HepG2 (cell line): Measurements from ENCODE around the gene ZNF771. TPM values are rescaled to one million over a fixed set of nuclear protein-coding genes. Genes with fewer than 3 reads are reported as not detected.

Experiments
- DNMT3B ChIP-seq: conservative IDR thresholded peaks from 2 replicates; pipeline ENCODE4 v1.6.1; 2016; ENCODE audit warnings: missing biosample characterization, control low read depth
- DR1 ChIP-seq: sonication (generic); formaldehyde crosslinking; IDR thresholded peaks from 2 replicates; pipeline ENCODE4 v1.8.0; 2021; ENCODE audit warnings: mild to moderate bottlenecking, missing genetic modification reagents, inconsistent platforms
- HNRNPL ChIP-seq: fragments of 200-400 bp; formaldehyde crosslinking; IDR thresholded peaks from 2 replicates; pipeline ENCODE4 v1.6.1; 2017; ENCODE audit warnings: mild to moderate bottlenecking, low read depth, low read length
- KAT7 ChIP-seq: IDR thresholded peaks from 2 replicates; pipeline ENCODE4 v1.6.1; 2018; ENCODE audit warnings: borderline replicate concordance, missing compliant biosample characterization
- MEIS2 ChIP-seq: sonication (generic); formaldehyde crosslinking; IDR thresholded peaks from 2 replicates; pipeline ENCODE4 v1.9.0; 2021; ENCODE audit warnings: mild to moderate bottlenecking, missing genetic modification reagents
- MXD4 ChIP-seq: IDR thresholded peaks from 2 replicates; pipeline ENCODE4 v1.6.1; 2016; ENCODE audit warnings: mild to moderate bottlenecking, missing biosample characterization, missing genetic modification reagents
- PCBP1 ChIP-seq: fragments of 200-400 bp; formaldehyde crosslinking; IDR thresholded peaks from 2 replicates; pipeline ENCODE4 v1.6.1; 2017; ENCODE audit warnings: mild to moderate bottlenecking, low read depth, low read length, borderline replicate concordance
- PCBP2 ChIP-seq: fragments of 200-400 bp; formaldehyde crosslinking; optimal IDR thresholded peaks from 2 replicates; pipeline ENCODE3; 2018; ENCODE audit warnings: low read length, low read depth; ENCODE audit not compliant: poor library complexity, severe bottlenecking
- PHF8 ChIP-seq: sonication (generic); formaldehyde crosslinking; IDR thresholded peaks from 2 replicates; pipeline ENCODE4 v1.5.0; 2020; ENCODE audit warnings: missing genetic modification reagents
- POGZ ChIP-seq: sonication (generic); formaldehyde crosslinking; IDR thresholded peaks from 2 replicates; pipeline ENCODE4 v1.4.0; 2020; ENCODE audit warnings: mild to moderate bottlenecking, missing genetic modification reagents
- RELA ChIP-seq: sonication (generic); formaldehyde crosslinking; IDR thresholded peaks from 2 replicates; pipeline ENCODE4 v1.4.0; 2020; ENCODE audit warnings: missing genetic modification reagents
- SALL1 ChIP-seq: sonication (generic); formaldehyde crosslinking; IDR thresholded peaks from 2 replicates; pipeline ENCODE4 v1.8.0; 2022; ENCODE audit warnings: mild to moderate bottlenecking, missing genetic modification reagents
- SPEN ChIP-seq: sonication (generic); formaldehyde crosslinking; IDR thresholded peaks from 2 replicates; pipeline ENCODE4 v1.5.1; 2020; ENCODE audit warnings: low read depth, mild to moderate bottlenecking, missing genetic modification reagents
- TBP ChIP-seq: sonication (generic); formaldehyde crosslinking; IDR thresholded peaks from 2 replicates; pipeline ENCODE4 v1.5.0; 2020; ENCODE audit warnings: missing genetic modification reagents
- THAP11 ChIP-seq: IDR thresholded peaks from 2 replicates; pipeline ENCODE4 v1.6.1; 2016; ENCODE audit warnings: missing biosample characterization, missing genetic modification reagents
- ZKSCAN5 ChIP-seq: sonication (generic); formaldehyde crosslinking; IDR thresholded peaks from 2 replicates; pipeline ENCODE4 v1.5.1; 2020; ENCODE audit warnings: mild to moderate bottlenecking, missing genetic modification reagents
- ZNF235 ChIP-seq: sonication (generic); formaldehyde crosslinking; IDR thresholded peaks from 2 replicates; pipeline ENCODE4 v1.8.1; 2023; ENCODE audit warnings: mild to moderate bottlenecking, missing genetic modification reagents, borderline replicate concordance
- ZNF496 ChIP-seq: sonication (generic); formaldehyde crosslinking; IDR thresholded peaks from 2 replicates; pipeline ENCODE4 v1.8.1; 2023; ENCODE audit warnings: mild to moderate bottlenecking, moderate library complexity, missing genetic modification reagents; ENCODE audit not compliant: insufficient replicate concordance
- ZNF713 ChIP-seq: sonication (generic); formaldehyde crosslinking; IDR thresholded peaks from 2 replicates; pipeline ENCODE4 v1.4.0; 2020; ENCODE audit warnings: mild to moderate bottlenecking, missing genetic modification reagents
- ZNF788 ChIP-seq: sonication (generic); formaldehyde crosslinking; IDR thresholded peaks from 2 replicates; pipeline ENCODE4 v1.5.0; 2020; ENCODE audit warnings: mild to moderate bottlenecking, missing genetic modification reagents, borderline replicate concordance
- polyA plus RNA-seq, 8 experiments: library from polyadenylated mRNA; depleted of rRNA in 3 of 8; stranded (reverse) in 7 of 8; unstranded in 1 of 8; fragments of >200 nt; fragmentation: Illumina TruSeq in 4 of 8; extraction: Trizol in 4 of 8; gene quantifications; 2 replicates each; pipeline versions ENCODE4 v1.2.1 to v1.2.3, GENCODE V29; 2011 to 2016; ENCODE audit warnings: low read depth in 4 of 8, missing spikeins in 1 of 8, mixed read lengths in 1 of 8; ENCODE audit not compliant: insufficient read depth in 1 of 8
- total RNA-seq, 5 experiments: library from RNA; depleted of rRNA; stranded (reverse); fragments of >200 nt; fragmentation: Illumina TruSeq; extraction: Trizol; gene quantifications; 2 replicates each; pipeline ENCODE4 v1.2.3, GENCODE V29; 2016; ENCODE audit warnings: low read depth in 1 of 5
- TF ChIP-seq, protein P1 (sequence below): IDR thresholded peaks from 2 replicates; pipeline ENCODE4 v1.6.1; 2016; ENCODE audit warnings: low read depth, missing genetic modification reagents, missing compliant biosample characterization
- TF ChIP-seq, protein P2 (sequence below): sonication (generic); formaldehyde crosslinking; IDR thresholded peaks from 2 replicates; pipeline ENCODE4 v1.4.0; 2020; ENCODE audit warnings: missing genetic modification reagents, mild to moderate bottlenecking, borderline replicate concordance

ZNF771 gene
- total and polyA plus RNA-seq, 2 of the 13 experiments (the other 11 are each of a cell fraction or from before 2014, with no cell fraction given): 5.0 to 11.8 TPM

DNA sequence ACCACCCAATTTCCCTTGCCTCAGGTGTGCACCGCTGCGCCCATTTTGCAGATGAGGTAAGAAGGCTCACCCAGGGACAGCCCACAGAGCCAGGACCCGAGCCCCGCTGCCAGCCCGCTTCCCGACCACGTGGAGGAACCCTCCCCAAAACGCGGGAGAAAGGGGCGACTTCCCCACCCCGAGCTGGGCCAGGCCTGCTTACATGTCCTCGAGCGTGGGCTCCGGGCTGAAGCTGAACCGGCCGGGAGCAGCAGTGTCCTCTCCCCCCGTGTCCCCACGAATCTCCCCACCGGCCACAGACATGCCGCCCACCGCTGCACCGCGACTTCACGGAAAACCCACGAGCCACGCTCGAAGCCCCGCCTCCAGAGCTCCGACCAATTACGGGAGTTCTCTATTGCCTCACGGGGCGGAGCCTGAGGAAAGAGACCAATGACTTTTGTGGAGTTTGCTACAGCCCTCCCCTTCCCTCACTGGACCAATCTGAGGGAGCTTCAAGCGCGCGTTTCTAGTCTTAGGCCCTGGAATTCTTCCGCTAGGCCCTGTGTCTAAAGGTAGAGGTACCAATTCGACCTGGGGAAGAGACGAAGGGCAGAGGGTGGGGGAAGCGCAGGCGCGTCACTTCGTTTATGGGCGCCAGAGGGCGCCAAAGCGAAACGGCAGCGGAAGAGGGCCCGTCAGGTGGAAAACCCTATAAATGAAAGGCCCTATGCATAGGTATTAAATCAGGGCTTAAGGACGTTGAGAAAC, 22.4 kb downstream of the ZNF771 start, which contains the start of gene DCTPP1 (continued):
- TF ChIP-seq MXD4 (CRISPR knock-in tag) (peak; percentile 82), ZNF713 (CRISPR knock-in tag) (peak; percentile 83; the same call in 1 of the 2 replicates), PCBP1 (peak; percentile 92), TBP (CRISPR knock-in tag) (no peak), HNRNPL (no peak; the same call in none of the 2 replicates), THAP11 (CRISPR knock-in tag) (peak; percentile 83), ZNF496 (CRISPR knock-in tag) (no peak), ZNF788 (CRISPR knock-in tag) (peak; percentile 91; the same call in 1 of the 2 replicates), SALL1 (CRISPR knock-in tag) (peak; percentile 81), DR1 (peak; percentile 83), MEIS2 (CRISPR knock-in tag) (peak; percentile 71), SPEN (peak; percentile 80), PHF8 (CRISPR knock-in tag) (peak; percentile 81), PCBP2 (no peak), KAT7 (CRISPR knock-in tag) (no peak; the same call in 1 of the 2 replicates), ZNF235 (peak; percentile 68; the same call in 1 of the 2 replicates), RELA (CRISPR knock-in tag) (peak; percentile 50; the same call in 1 of the 2 replicates), DNMT3B (0 out of 2 replicates have a peak, but pooled peaks have one; percentile 9), POGZ (CRISPR knock-in tag) (peak; percentile 73), ZKSCAN5 (0 out of 2 replicates have a peak, but pooled peaks have one; percentile 27)
- TF ChIP-seq, protein P1, sequence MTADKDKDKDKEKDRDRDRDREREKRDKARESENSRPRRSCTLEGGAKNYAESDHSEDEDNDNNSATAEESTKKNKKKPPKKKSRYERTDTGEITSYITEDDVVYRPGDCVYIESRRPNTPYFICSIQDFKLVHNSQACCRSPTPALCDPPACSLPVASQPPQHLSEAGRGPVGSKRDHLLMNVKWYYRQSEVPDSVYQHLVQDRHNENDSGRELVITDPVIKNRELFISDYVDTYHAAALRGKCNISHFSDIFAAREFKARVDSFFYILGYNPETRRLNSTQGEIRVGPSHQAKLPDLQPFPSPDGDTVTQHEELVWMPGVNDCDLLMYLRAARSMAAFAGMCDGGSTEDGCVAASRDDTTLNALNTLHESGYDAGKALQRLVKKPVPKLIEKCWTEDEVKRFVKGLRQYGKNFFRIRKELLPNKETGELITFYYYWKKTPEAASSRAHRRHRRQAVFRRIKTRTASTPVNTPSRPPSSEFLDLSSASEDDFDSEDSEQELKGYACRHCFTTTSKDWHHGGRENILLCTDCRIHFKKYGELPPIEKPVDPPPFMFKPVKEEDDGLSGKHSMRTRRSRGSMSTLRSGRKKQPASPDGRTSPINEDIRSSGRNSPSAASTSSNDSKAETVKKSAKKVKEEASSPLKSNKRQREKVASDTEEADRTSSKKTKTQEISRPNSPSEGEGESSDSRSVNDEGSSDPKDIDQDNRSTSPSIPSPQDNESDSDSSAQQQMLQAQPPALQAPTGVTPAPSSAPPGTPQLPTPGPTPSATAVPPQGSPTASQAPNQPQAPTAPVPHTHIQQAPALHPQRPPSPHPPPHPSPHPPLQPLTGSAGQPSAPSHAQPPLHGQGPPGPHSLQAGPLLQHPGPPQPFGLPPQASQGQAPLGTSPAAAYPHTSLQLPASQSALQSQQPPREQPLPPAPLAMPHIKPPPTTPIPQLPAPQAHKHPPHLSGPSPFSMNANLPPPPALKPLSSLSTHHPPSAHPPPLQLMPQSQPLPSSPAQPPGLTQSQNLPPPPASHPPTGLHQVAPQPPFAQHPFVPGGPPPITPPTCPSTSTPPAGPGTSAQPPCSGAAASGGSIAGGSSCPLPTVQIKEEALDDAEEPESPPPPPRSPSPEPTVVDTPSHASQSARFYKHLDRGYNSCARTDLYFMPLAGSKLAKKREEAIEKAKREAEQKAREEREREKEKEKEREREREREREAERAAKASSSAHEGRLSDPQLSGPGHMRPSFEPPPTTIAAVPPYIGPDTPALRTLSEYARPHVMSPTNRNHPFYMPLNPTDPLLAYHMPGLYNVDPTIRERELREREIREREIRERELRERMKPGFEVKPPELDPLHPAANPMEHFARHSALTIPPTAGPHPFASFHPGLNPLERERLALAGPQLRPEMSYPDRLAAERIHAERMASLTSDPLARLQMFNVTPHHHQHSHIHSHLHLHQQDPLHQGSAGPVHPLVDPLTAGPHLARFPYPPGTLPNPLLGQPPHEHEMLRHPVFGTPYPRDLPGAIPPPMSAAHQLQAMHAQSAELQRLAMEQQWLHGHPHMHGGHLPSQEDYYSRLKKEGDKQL (CRISPR knock-in tag): no peak; the same call in 1 of the 2 replicates
- TF ChIP-seq, protein P2, sequence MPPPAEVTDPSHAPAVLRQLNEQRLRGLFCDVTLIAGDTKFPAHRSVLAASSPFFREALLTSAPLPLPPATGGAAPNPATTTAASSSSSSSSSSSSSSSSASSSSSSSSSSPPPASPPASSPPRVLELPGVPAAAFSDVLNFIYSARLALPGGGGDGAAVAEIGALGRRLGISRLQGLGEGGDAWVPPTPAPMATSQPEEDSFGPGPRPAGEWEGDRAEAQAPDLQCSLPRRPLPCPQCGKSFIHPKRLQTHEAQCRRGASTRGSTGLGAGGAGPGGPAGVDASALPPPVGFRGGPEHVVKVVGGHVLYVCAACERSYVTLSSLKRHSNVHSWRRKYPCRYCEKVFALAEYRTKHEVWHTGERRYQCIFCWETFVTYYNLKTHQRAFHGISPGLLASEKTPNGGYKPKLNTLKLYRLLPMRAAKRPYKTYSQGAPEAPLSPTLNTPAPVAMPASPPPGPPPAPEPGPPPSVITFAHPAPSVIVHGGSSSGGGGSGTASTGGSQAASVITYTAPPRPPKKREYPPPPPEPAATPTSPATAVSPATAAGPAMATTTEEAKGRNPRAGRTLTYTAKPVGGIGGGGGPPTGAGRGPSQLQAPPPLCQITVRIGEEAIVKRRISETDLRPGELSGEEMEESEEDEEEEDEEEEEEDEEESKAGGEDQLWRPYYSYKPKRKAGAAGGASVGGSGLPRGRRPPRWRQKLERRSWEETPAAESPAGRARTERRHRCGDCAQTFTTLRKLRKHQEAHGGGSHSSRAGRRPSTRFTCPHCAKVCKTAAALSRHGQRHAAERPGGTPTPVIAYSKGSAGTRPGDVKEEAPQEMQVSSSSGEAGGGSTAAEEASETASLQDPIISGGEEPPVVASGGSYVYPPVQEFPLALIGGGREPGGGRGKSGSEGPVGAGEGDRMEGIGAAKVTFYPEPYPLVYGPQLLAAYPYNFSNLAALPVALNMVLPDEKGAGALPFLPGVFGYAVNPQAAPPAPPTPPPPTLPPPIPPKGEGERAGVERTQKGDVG (CRISPR knock-in tag): peak; percentile 84; the same call in 1 of the 2 replicates
